Subcutaneous adipose tissue (tissue), 4 donors: ENCODE measurements around the gene INPP5A. TPM values are rescaled to one million over a fixed set of nuclear protein-coding genes. Genes with fewer than 3 reads are reported as not detected.

Experiments
- CTCF ChIP-seq: fragments of 450-650 bp; IDR thresholded peaks from one replicate; pipeline ENCODE4 v1.5.1; 2016; ENCODE audit warnings: low read depth, mild to moderate bottlenecking, control low read depth, antibody characterized with exemption, moderate library complexity
- total RNA-seq, 4 donors: library from RNA; depleted of rRNA; stranded (reverse); fragments of >200 nt; gene quantifications; one replicate each; pipeline ENCODE4 v1.1.0, GENCODE V29; 2016

Gene INPP5A
- total RNA-seq, 4 donors from 2014 or later, result 23.1 to 34.1 (median 31.6) TPM

- no peak for TF ChIP-seq CTCF
Measured at GRCh38 chr10:132532749-132533560, 4.6 kb upstream of the INPP5A start.

- TF ChIP-seq CTCF, result no peak
Measured at GRCh38 chr10:132533571-132534260, 3.9 kb upstream of the INPP5A start.

GRCh38 chr10:132534391-132535064 lies 3.1 kb upstream of the INPP5A start:
- no peak for TF ChIP-seq CTCF

GRCh38 chr10:132535065-132535651 lies 2.4 kb upstream of the INPP5A start:
- TF ChIP-seq CTCF, result no peak

GRCh38 chr10:132536241-132536876 lies 1.2 kb upstream of the INPP5A start:
- TF ChIP-seq CTCF, result no peak

GRCh38 chr10:132536877-132537683 lies 507 bp upstream of the INPP5A start:
- no peak for TF ChIP-seq CTCF
